Hematopoietic multipotent progenitor cell treated with erythropoietin and hydrocortisone succinate and interleukin-3 and kit ligand, for 6 days (in vitro differentiated cells): ENCODE results near the gene ATG4D.

ENCODE experiments used
- DNase-seq: peaks from one replicate; pipeline ENCODE4 v3.0.0-alpha.2; 2015

Gene ATG4D

GRCh38 chr19:10582091-10582490 is 38.4 kb downstream of the ATG4D start:
- DNase-seq: no peak

GRCh38 chr19:10583036-10583776 is 39.5 kb downstream of the ATG4D start:
- no peak for DNase-seq

DNA sequence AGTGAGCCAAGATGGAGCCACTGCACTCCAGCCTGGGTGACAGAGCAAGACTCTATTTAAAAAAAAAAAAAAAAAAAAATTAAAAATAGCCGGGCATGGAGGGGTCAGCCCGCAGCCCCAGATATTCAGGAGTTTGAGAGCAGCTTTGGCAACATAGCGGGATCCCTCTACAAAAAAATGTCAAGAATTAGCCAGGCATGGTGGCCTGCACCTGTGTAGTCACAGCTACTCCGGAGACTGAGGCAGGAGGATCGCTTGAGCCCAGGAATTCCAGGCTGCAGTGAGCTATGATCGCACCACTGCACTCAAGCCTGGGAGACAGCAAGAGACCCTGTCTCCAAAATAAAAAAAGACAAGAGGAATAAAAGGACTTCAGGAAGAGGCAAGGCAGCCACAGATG is 42.7 kb downstream of the ATG4D start:
- DNase-seq: no peak

DNA sequence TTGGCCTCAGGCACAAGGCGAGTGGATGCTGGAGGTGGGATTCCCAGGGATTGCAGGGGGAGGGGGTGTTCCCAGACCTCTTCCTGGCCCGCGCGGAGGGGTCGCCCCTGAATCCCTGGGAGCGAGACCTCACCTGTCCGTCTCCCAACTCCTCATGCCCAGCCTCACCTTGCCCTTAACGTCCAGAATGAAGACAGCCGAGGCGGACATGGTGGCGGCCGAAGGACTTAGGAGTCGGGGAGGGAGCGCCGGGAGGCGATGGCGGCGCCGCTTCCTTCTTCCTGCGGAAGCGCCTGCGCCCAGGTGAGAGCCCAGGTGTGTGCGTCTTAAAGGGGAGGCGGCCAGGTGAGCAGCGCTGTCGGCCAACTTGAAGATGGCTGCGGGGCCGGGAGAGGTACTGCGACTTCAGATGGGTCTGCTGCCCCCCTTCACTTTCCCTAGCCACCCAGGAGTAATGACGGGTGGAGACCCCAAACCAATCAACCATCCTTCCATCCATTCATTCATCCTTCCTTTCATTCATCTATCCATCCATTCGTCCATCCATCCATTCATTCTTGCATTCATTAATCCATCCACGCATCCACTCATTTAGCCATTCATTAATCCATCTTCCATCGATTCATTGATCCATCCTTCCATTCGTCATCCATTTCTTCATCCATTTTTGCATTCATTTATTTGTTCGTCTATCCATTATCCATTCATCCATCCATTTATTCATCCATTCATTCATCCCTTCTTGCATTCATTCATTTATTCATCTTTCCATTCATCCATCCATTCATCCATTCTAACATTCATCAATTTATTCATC is 43.5 kb downstream of the ATG4D start, which contains the start of gene AP1M2:
Gene AP1M2, minus strand, starts transcription at position 291 of the 817 bp plus-strand sequence. Its CDS starts 81 bp downstream, at position 210.
- no peak for DNase-seq

GRCh38 chr19:10587839-10588150 is 44.1 kb downstream of the ATG4D start:
- DNase-seq: no peak

DNA sequence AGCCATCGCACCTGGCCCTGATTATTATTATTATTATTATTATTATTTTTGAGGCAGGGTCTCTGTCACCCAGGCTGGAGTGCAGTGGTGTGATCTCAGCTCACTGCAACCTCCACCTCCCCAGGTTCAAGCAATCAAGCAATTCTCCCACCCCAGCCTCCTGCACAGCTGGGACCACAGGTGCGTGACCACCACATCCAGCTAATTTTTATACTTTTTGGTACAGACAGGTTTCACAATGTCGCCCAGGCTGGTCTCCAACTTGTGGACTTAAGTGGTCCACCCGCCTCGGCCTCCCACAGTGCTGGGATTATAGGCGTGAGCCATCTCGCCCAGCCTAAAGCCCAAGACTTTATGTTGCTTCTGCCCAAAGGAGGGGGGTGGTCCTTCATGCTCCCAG is 49.4 kb downstream of the ATG4D start:
- DNase-seq: no peak

DNA sequence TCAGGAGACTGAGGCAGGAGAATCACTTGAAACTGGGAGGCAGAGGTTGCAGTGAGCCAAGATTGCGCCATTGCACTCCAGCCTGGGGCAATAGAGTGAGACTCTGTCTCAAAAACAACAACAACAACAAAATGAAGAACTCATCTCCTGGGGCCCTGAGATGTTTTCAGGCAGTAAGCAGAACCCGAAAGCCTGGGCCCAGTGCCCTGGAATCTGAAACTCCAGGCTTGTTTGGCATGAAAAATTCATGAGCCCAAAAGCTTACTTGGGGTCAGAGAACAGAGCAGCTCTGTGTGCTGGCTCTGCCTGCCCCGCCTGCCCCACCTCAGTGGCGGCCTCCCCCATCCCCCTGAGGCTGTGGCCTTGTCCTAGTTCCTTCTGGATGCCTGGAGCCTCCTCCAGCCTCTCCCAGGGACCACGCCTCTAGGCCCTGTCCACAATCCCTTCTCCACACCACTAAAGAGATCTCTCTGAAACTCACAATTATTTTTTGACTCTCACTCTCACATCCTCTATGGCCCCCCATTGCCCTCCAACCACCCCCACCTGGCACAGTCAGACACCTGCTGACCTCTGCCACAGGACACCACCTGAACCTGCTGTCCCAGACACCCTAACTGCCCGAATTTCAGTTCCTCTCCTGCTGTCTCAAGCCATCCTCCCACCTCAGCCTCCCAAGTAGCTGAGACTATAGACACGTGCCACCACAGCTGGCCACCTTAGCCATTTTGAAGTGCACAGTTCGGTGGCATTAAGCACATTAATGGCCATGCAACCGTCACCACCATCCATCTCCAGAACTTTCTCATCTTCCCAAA is 50.3 kb downstream of the ATG4D start:
- DNase-seq: no peak

GRCh38 chr19:10600149-10600548 is 56.4 kb downstream of the ATG4D start:
- no peak for DNase-seq

DNA sequence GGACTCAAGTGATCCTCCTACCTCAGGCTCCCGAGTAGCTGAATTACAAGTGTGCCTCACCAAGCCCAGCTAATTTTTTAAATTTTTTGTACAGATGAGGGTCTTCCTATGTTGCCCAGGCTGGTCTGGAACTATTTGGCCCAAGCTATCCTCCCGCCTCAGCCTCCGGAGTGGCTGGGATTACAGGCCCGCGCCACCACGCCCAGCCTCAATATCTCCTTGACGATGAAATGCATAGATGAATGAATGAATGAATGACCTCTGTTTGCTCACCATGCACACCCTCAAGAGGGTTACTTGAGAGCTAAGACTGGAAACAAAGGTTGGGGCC is 58.3 kb downstream of the ATG4D start:
- no peak for DNase-seq

DNA sequence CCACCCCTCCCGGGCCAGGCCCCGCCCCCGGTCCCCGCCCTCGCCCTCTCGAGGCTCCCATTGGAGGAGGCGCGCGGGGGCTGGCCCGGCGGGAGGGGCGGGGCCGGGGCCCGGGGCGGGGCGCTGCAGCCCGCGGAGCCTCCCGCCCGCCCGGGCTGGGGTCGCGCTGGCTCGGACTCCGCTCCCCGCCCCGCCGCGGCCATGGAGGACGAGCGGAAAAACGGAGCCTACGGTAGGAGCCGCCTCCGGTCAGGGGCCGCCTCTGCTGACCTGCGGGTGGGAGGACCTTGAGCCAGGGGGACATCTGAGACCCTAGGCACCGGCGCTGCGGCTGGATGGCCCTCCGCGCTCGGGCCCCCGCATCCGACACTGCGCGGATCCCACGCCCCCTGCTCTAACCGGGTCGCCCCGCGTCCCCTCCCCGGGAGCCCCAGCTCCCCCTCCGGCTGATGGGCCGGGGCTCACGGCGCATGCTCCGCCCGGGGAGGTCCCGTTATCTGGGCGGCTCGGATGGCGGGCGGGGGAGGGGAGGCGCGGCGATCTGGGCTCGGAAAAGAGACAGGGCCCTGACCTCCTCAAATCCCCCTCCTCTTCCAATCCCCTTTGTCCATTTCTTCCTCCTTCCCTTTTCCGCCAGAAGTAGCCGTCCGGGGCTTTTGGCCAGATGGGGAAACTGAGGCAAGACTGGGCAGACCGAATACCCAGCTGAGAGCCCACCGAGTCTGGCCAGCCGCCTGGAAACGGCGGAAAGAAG is 58.8 kb downstream of the ATG4D start:
- peak; percentile 91 for DNase-seq
